ENCODE results near the gene DNAH1. TPM values are rescaled to one million over a fixed set of nuclear protein-coding genes. Genes with fewer than 3 reads are reported as not detected.

Gene DNAH1
- total and polyA plus RNA-seq, 2 donors (not counting 1 experiment from before 2014, with no cell fraction given) = 47.2 to 59.2 TPM

- Histone ChIP-seq H3K4me2 (replicated peaks; ENCODE audit: low read depth, low read length, poor library complexity, severe bottlenecking) (no peak overlapping the region), H3K4me3 (ENCODE audit: control extremely low read depth in 1 of 5, extremely low read depth in 1 of 5, insufficient read depth in 1 of 5, low read depth in 2 of 5, low read length in 4 of 5) (no peak overlapping the region), H3K4me1 (ENCODE audit: control insufficient read depth in 2 of 2, insufficient read depth in 2 of 2, low read length in 2 of 2) (no peaks in the 10 kb centered on the region), H4K20me1 (ENCODE audit: control insufficient read depth, insufficient read depth, low read length, poor library complexity, severe bottlenecking) (no peaks in the 10 kb centered on the region), H3K9me3 (ENCODE audit: control extremely low read depth in 1 of 3, control insufficient read depth in 2 of 3, insufficient read depth in 1 of 3, low read length in 2 of 3) (peaks cover 0 to 4% (median 0%) of the 10 kb centered on the region in 3 donors), H3K79me2 (ENCODE audit: control insufficient read depth, insufficient read depth, low read length) (no peaks in the 10 kb centered on the region), H3K27me3 (replicated peaks in 1 of 4; ENCODE audit: control extremely low read depth in 1 of 4, control insufficient read depth in 3 of 4, insufficient read depth in 4 of 4, low read length in 3 of 4) (peaks cover 0 to 7% (median 0%) of the 10 kb centered on the region in 4 experiments), H2AFZ (ENCODE audit: insufficient read depth, low read depth, low read length, poor library complexity, severe bottlenecking) (no peak overlapping the region), H3K9ac (ENCODE audit: low read length) (no peak overlapping the region), H3K27ac (ENCODE audit: low read length in 2 of 2) (no peak overlapping the region), H3K36me3 (replicated peaks in 1 of 2; ENCODE audit: control extremely low read depth in 1 of 2, control insufficient read depth in 1 of 2, extremely low read depth in 1 of 2, insufficient read depth in 2 of 2, low read length in 1 of 2) (no peaks in the 10 kb centered on the region)
- intact Hi-C loops (cut with micrococcal nuclease) = no loop called here
- Mint-ChIP-seq H3K27ac (no peak overlapping the region), H3K27me3 (no peaks in the 10 kb centered on the region), H3K4me3 (no peak overlapping the region), H3K9me3 (ENCODE audit: insufficient read depth) (no peaks in the 10 kb centered on the region), H3K4me1 (no peaks in the 10 kb centered on the region)
- POLR2A ChIA-PET = no interaction called here
- CTCF ChIA-PET = interaction anchor here (1.4 to 4.1 kb wide), 4 partner anchors 9 to 18 kb away, joined by 3 to 61 read pairs (median 13); partner anchors contain the start of gene SEMA3G
- TF ChIP-seq CTCF (IDR thresholded peaks at IDR 0.05) (no peak), EZH2 (IDR thresholded peaks at IDR 0.05; ENCODE audit: borderline replicate concordance, insufficient read depth, low read depth, low read length, poor library complexity, severe bottlenecking) (no peak)
- DNase-seq (no peak), ATAC-seq (ENCODE audit: low read depth) (no peak)
- 40% methylated on average over 1 of the region's 3 CpGs for WGBS (ENCODE audit: insufficient coverage)
Measured at GRCh38 chr3:52429031-52429430, 112.9 kb downstream of the DNAH1 start.

GRCh38 chr3:52429779-52430415, 113.8 kb downstream of the DNAH1 start:
- Histone ChIP-seq H3K9me3 (ENCODE audit: control extremely low read depth in 1 of 3, control insufficient read depth in 2 of 3, insufficient read depth in 1 of 3, low read length in 2 of 3) (peaks cover 0 to 4% (median 0%) of the 10 kb centered on the region in 3 donors), H4K20me1 (ENCODE audit: control insufficient read depth, insufficient read depth, low read length, poor library complexity, severe bottlenecking) (no peaks in the 10 kb centered on the region), H3K4me1 (ENCODE audit: control insufficient read depth in 2 of 2, insufficient read depth in 2 of 2, low read length in 2 of 2) (no peaks in the 10 kb centered on the region), H3K36me3 (replicated peaks in 1 of 2; ENCODE audit: control extremely low read depth in 1 of 2, control insufficient read depth in 1 of 2, extremely low read depth in 1 of 2, insufficient read depth in 2 of 2, low read length in 1 of 2) (no peaks in the 10 kb centered on the region), H3K4me3 (ENCODE audit: control extremely low read depth in 1 of 5, extremely low read depth in 1 of 5, insufficient read depth in 1 of 5, low read depth in 2 of 5, low read length in 4 of 5) (no peak overlapping the region), H3K27me3 (replicated peaks in 1 of 4; ENCODE audit: control extremely low read depth in 1 of 4, control insufficient read depth in 3 of 4, insufficient read depth in 4 of 4, low read length in 3 of 4) (peaks cover 0 to 7% (median 0%) of the 10 kb centered on the region in 4 experiments), H3K27ac (ENCODE audit: low read length in 2 of 2) (no peak overlapping the region), H3K4me2 (replicated peaks; ENCODE audit: low read depth, low read length, poor library complexity, severe bottlenecking) (no peak overlapping the region), H3K9ac (ENCODE audit: low read length) (no peak overlapping the region), H2AFZ (ENCODE audit: insufficient read depth, low read depth, low read length, poor library complexity, severe bottlenecking) (no peak overlapping the region), H3K79me2 (ENCODE audit: control insufficient read depth, insufficient read depth, low read length) (no peaks in the 10 kb centered on the region)
- ChIA-PET POLR2A (no interaction called here), CTCF (interaction anchor here (1.4 to 4.1 kb wide), 5 partner anchors 10 to 18 kb away, joined by 3 to 61 read pairs (median 21); partner anchors contain the start of gene SEMA3G)
- H3K9me3 Mint-ChIP-seq (ENCODE audit: insufficient read depth) = no peaks in the 10 kb centered on the region
- intact Hi-C loops (cut with micrococcal nuclease) = no loop called here
- no peak overlapping the region for H3K27ac Mint-ChIP-seq
- H3K27me3 Mint-ChIP-seq = no peaks in the 10 kb centered on the region
- no peak overlapping the region for H3K4me3 Mint-ChIP-seq
- ATAC-seq (ENCODE audit: low read depth) (no peak), DNase-seq (no peak)
- 96% methylated on average over 4 of the region's 7 CpGs for WGBS (ENCODE audit: insufficient coverage)
- no peaks in the 10 kb centered on the region for H3K4me1 Mint-ChIP-seq
- no peak for TF ChIP-seq EZH2 (IDR thresholded peaks at IDR 0.05; ENCODE audit: borderline replicate concordance, insufficient read depth, low read depth, low read length, poor library complexity, severe bottlenecking)
- TF ChIP-seq CTCF (IDR thresholded peaks at IDR 0.05) = no peak
